CD14-positive monocyte (primary cell): Measurements from ENCODE around the gene NFKBIE. TPM values are rescaled to one million over a fixed set of nuclear protein-coding genes. Genes with fewer than 3 reads are reported as not detected.

Experiments
- DNase-seq, 3 donors: peaks; one replicate each; pipeline ENCODE4 v3.0.0-alpha.2; 2011 to 2022
- H2AFZ ChIP-seq: 2 replicates; pipeline ENCODE4 v1.6.0; 2012; ENCODE audit warnings: mild to moderate bottlenecking, low read depth, low read length, inconsistent platforms; ENCODE audit not compliant: insufficient read depth, poor library complexity, severe bottlenecking
- H3K27ac ChIP-seq, 2 donors: 1 replicate in 1 of 2; 2 replicates in 1 of 2; pipeline ENCODE4 v1.5.1; 2012 to 2013; ENCODE audit warnings: low read length in 2 of 2, control low read depth in 1 of 2, inconsistent platforms in 1 of 2, low read depth in 1 of 2, mild to moderate bottlenecking in 1 of 2
- H3K27me3 ChIP-seq, 2 donors: one replicate each; pipeline versions ENCODE4 v1.6.0 to v1.6.1; 2011 to 2013; ENCODE audit warnings: low read length in 2 of 2; ENCODE audit not compliant: control insufficient read depth in 2 of 2, insufficient read depth in 2 of 2
- H3K36me3 ChIP-seq, 2 donors: replicated peaks in 1 of 2; 1 replicate in 1 of 2; 2 replicates in 1 of 2; pipeline versions ENCODE4 v1.5.1 to v1.6.1; 2012 to 2013; ENCODE audit warnings: low read length in 2 of 2, control low read depth in 1 of 2, inconsistent platforms in 1 of 2, mild to moderate bottlenecking in 1 of 2; ENCODE audit not compliant: insufficient read depth in 2 of 2, control insufficient read depth in 1 of 2
- H3K4me1 ChIP-seq, 2 donors: 1 replicate in 1 of 2; 2 replicates in 1 of 2; pipeline versions ENCODE4 v1.5.1 to v1.6.1; 2012 to 2013; ENCODE audit warnings: low read length in 2 of 2, control low read depth in 1 of 2, inconsistent platforms in 1 of 2, mild to moderate bottlenecking in 1 of 2, moderate library complexity in 1 of 2; ENCODE audit not compliant: insufficient read depth in 2 of 2, control insufficient read depth in 1 of 2
- H3K4me2 ChIP-seq: replicated peaks from 2 replicates; pipeline ENCODE3; 2012; ENCODE audit warnings: low read length, moderate library complexity, mild to moderate bottlenecking; ENCODE audit not compliant: poor library complexity, severe bottlenecking; ENCODE audit errors: extremely low read depth
- H3K4me3 ChIP-seq, 3 experiments: fragments of 200-600 bp in 1 of 3; sonication (generic) in 1 of 3; replicated peaks in 1 of 3; 1 replicate in 2 of 3; 2 replicates in 1 of 3; pipeline ENCODE4 v1.5.1; 2011 to 2013; ENCODE audit warnings: low read length in 3 of 3, mild to moderate bottlenecking in 3 of 3, control low read depth in 2 of 3, low read depth in 2 of 3, inconsistent platforms in 1 of 3, moderate library complexity in 1 of 3
- H3K79me2 ChIP-seq: 2 replicates; pipeline ENCODE4 v1.6.0; 2012; ENCODE audit warnings: mild to moderate bottlenecking, control low read depth, inconsistent platforms, low read length, moderate library complexity; ENCODE audit not compliant: insufficient read depth
- H3K9ac ChIP-seq: 2 replicates; pipeline ENCODE4 v1.6.0; 2017; ENCODE audit warnings: low read length, mild to moderate bottlenecking; ENCODE audit not compliant: insufficient read depth, poor library complexity, severe bottlenecking
- H3K9me3 ChIP-seq, 2 donors: replicated peaks in 1 of 2; 1 replicate in 1 of 2; 2 replicates in 1 of 2; pipeline versions ENCODE4 v1.5.1 to v1.6.1; 2012 to 2013; ENCODE audit warnings: low read length in 2 of 2, control low read depth in 1 of 2; ENCODE audit not compliant: control insufficient read depth in 1 of 2, insufficient read depth in 1 of 2
- H4K20me1 ChIP-seq: 2 replicates; pipeline ENCODE4 v1.6.0; 2012; ENCODE audit warnings: mild to moderate bottlenecking, low read length, control low read depth, moderate library complexity; ENCODE audit not compliant: insufficient read depth
- H3K27ac Mint-ChIP-seq, 7 donors: one replicate each; pipeline ENCODE4 v1.8.0; 2020; ENCODE audit warnings: mild to moderate bottlenecking in 7 of 7, mixed read lengths in 7 of 7, moderate library complexity in 6 of 7, inconsistent platforms in 2 of 7
- H3K27me3 Mint-ChIP-seq, 3 donors: one replicate each; pipeline ENCODE4 v1.8.0; 2021 to 2022; ENCODE audit warnings: low read depth in 3 of 3, mild to moderate bottlenecking in 3 of 3, mixed read lengths in 3 of 3, moderate library complexity in 3 of 3, inconsistent platforms in 1 of 3
- H3K36me3 Mint-ChIP-seq, 2 donors: one replicate each; pipeline ENCODE4 v1.8.0; 2020; ENCODE audit warnings: mixed read lengths in 2 of 2, inconsistent platforms in 1 of 2, mild to moderate bottlenecking in 1 of 2
- H3K4me1 Mint-ChIP-seq: one replicate; pipeline ENCODE4 v1.8.0; 2020; ENCODE audit warnings: mild to moderate bottlenecking, mixed read lengths
- H3K4me3 Mint-ChIP-seq, 2 donors: one replicate each; pipeline ENCODE4 v1.8.0; 2020; ENCODE audit warnings: mild to moderate bottlenecking in 2 of 2, mixed read lengths in 2 of 2, moderate library complexity in 1 of 2
- H3K9me3 Mint-ChIP-seq, 7 donors: one replicate each; pipeline ENCODE4 v1.8.0; 2020 to 2022; ENCODE audit warnings: mixed read lengths in 7 of 7, mild to moderate bottlenecking in 6 of 7, moderate library complexity in 6 of 7, inconsistent platforms in 2 of 7
- CTCF ChIP-seq: fragments of 200-600 bp; IDR thresholded peaks from one replicate; pipeline ENCODE4 v1.8.0; 2022; ENCODE audit warnings: antibody characterized with exemption, mild to moderate bottlenecking
- WGBS: methylation state at CpG from one replicate; pipeline ENCODE4 v1.1.5; 2013; ENCODE audit warnings: missing lambda C conversion rate; ENCODE audit not compliant: insufficient coverage; 5-methylcytosine and 5-hydroxymethylcytosine counted together
- intact Hi-C, 2 donors: fragments of 100-400 bp; cut with micrococcal nuclease; formaldehyde crosslinking; loops; one replicate each; pipeline versions ENCODE4 v1.15.0 to v1.15.1; 2023
- polyA plus RNA-seq, 3 donors: library from polyadenylated mRNA; depleted of rRNA in 1 of 3; unstranded in 2 of 3; stranded (reverse) in 1 of 3; fragments of 300-500 nt in 2 of 3; fragments of >200 nt in 1 of 3; fragmentation: Illumina TruSeq in 2 of 3; gene quantifications; 1 replicate in 2 of 3; 2 replicates in 1 of 3; pipeline ENCODE4 v1.2.3, GENCODE V29; 2012 to 2021

NFKBIE gene
- polyA plus RNA-seq, 3 donors, result 19.9 to 108 (median 23.2) TPM

- Histone ChIP-seq H4K20me1 (peaks cover 11% of the 10 kb centered on the region), H3K36me3 (no peaks in the 10 kb centered on the region), H3K4me1 (peaks cover 65 to 71% of the 10 kb centered on the region in 2 donors), H3K27ac (no peak within 1 kb of the TSS), H3K4me3 (peak within 1 kb of the TSS; percentile 27 to 73 (median 36)), H2AFZ (peak within 1 kb of the TSS; percentile 56), H3K79me2 (peaks cover 24% of the 10 kb centered on the region), H3K4me2 (peak within 1 kb of the TSS; percentile 89), H3K9me3 (no peaks in the 10 kb centered on the region), H3K27me3 (peaks cover 0 to 7% of the 10 kb centered on the region in 2 donors), H3K9ac (peak within 1 kb of the TSS; percentile 46)
- TF ChIP-seq CTCF, result peak; percentile 37
- WGBS, result under 1% methylated on average over 67 of the region's 73 CpGs
- Mint-ChIP-seq H3K4me1 (peaks cover 65% of the 10 kb centered on the region), H3K4me3 (peak within 1 kb of the TSS; percentile 73 to 88), H3K27me3 (peaks cover 5 to 17% (median 7%) of the 10 kb centered on the region in 3 donors), H3K36me3 (peaks cover 0 to 6% of the 10 kb centered on the region in 2 donors), H3K27ac (peak within 1 kb of the TSS in 6 of 7 donors; percentile 5 to 76 (median 48)), H3K9me3 (peaks cover 0 to 2% (median 0%) of the 10 kb centered on the region in 7 donors)
- intact Hi-C loops, result loop anchor here (5.0 kb wide), 2 partner anchors 34 to 96 kb away; partner anchors contain the start of genes SLC35B2 (in 2 of the 2), MRPL14 (in 1 of the 2) and TMEM63B (in 1 of the 2)
- DNase-seq, result peak; percentile 60 to 74 (median 60)
These were observed 41.9 kb downstream of the NFKBIE start, which contains the start of gene SLC29A1 for GRCh38 chr6:44223319-44224028. Gene SLC29A1, plus strand, starts transcription at chr6:44223595. Its CDS starts 3,719 bp downstream, at chr6:44227314.

GRCh38 chr6:44222486-44223318 lies 42.6 kb downstream of the NFKBIE start:
- H3K27me3 Mint-ChIP-seq, result peaks cover 5 to 17% (median 7%) of the 10 kb centered on the region in 3 donors

More at GRCh38 chr6:44222486-44223318, 42.6 kb downstream of the NFKBIE start:
- TF ChIP-seq CTCF, result no peak
- H3K4me3 Mint-ChIP-seq, result peak overlapping the region; percentile 73 to 88
- WGBS, result 7% methylated on average over 17 of the region's 26 CpGs
- H3K4me1 Mint-ChIP-seq, result peaks cover 73% of the 10 kb centered on the region
- H3K4me1 ChIP-seq, result peaks cover 72 to 79% of the 10 kb centered on the region in 2 donors
- H3K36me3 Mint-ChIP-seq, result peaks cover 0 to 6% of the 10 kb centered on the region in 2 donors
- DNase-seq, result peak in 1 of 3 donors; percentile 39
- intact Hi-C loops, result loop anchor here (5.0 kb wide), 2 partner anchors 35 to 95 kb away; partner anchors contain the start of genes SLC35B2 (in 2 of the 2), MRPL14 (in 1 of the 2) and TMEM63B (in 1 of the 2)
- peaks cover 24% of the 10 kb centered on the region for H3K79me2 ChIP-seq
- no peak overlapping the region for H3K27ac ChIP-seq
- H3K36me3 ChIP-seq, result no peaks in the 10 kb centered on the region
- peak overlapping the region; percentile 46 for H3K9ac ChIP-seq
- peak overlapping the region; percentile 56 for H2AFZ ChIP-seq
- peak overlapping the region in 5 of 7 donors; percentile 3 to 76 (median 54) for H3K27ac Mint-ChIP-seq
- peaks cover 0 to 7% of the 10 kb centered on the region in 2 donors for H3K27me3 ChIP-seq
- peak overlapping the region; percentile 89 for H3K4me2 ChIP-seq
- H3K4me3 ChIP-seq, result peak overlapping the region; percentile 27 to 73 (median 36)
- H3K9me3 Mint-ChIP-seq, result peaks cover 0 to 2% (median 0%) of the 10 kb centered on the region in 7 donors
- peaks cover 11% of the 10 kb centered on the region for H4K20me1 ChIP-seq
- no peaks in the 10 kb centered on the region for H3K9me3 ChIP-seq
